ENCODE data around the gene MAGEB1.

MAGEB1 gene, protein sequence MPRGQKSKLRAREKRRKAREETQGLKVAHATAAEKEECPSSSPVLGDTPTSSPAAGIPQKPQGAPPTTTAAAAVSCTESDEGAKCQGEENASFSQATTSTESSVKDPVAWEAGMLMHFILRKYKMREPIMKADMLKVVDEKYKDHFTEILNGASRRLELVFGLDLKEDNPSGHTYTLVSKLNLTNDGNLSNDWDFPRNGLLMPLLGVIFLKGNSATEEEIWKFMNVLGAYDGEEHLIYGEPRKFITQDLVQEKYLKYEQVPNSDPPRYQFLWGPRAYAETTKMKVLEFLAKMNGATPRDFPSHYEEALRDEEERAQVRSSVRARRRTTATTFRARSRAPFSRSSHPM

DNA sequence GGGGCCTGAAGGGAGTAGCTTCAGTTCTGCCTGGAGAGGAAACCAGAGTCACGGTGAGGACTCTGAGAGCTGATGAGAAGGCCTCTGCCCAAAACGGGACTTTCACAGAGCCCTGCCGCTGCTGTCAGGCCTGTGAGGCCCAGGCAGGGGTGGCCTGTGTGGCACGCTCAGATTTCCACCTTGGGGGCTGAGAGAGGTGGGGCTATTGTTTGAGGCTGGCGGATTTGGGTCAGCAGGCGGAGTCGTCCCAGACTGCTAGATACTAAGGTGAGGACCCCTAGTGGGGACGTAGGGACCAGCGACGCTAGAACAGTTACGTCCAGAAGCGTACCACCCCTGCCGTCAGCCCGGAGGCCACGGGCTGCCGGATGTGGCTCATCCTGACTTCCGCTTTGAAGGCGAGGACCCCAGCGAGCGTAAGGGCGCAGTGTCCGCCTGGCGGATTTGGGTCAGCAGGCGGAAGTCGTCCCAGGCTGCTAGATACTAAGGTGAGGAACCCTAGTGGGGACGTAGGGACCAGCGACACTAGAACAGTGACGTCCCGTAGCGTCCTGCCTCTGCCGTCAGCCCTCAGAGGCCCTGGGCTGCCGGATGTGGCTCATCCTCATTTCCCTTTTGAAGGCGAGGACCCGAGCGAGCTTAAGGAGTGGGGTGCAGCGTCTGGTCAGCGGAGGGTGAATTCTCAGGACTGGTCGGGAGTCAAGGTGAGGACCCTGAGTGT is at the start of gene MAGEB1:
MAGEB1 (plus strand) TSS at position 378 of the 721 bp plus-strand sequence. CDS start 3,348 bp downstream, outside the sequence.
- no peak for DNase-seq

DNA sequence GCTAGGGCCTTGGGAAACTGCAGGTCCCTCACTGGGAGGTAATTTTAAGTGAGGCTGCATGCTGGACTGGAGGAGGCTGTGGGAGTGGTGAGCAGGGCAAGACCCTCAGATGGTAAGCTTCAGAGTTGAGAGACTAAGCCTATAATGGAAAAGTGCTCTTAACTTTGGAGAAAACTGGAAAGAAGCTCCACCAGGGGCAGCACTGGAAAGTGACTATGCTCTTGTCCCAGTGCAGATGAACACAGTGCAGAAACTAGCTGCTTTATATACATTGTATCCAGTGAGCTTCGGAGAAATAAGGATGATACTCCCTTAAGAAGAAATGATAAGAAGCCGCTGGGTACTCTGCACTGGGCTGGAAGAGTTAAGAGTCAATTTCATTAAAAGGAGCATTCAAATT is 34.8 kb upstream of the MAGEB1 start:
- no peak for DNase-seq

DNA sequence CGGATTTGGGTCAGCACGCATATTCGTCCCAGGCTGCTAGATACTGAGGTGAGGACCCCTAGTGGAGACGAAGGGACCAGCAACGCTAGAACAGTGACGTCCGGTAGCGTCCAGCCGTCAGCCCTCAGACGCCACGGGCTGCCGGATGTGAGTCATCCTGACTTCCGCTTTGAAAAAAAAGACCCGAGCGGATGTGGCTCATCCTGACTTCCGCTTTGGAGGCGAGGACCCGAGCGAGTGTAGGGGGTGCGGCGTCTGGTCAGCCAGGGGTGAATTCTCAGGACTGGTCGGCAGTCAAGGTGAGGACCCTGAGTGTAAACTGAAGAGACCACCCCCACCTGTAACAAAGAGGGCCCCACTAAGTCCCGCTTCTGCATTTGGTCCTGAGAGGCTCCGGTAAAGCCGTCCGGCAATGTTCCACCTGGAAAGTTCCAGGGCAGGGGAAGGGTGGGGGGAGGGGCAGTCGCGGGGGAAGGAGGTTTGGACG is 31.5 kb upstream of the MAGEB1 start, which contains the start of gene MAGEB2:
MAGEB2 (plus strand) TSS at position 207 of the 487 bp plus-strand sequence. CDS start 3,018 bp downstream, outside the sequence.
- DNase-seq = no peak

GRCh38 chrX:30217465-30217864 is 29.5 kb upstream of the MAGEB1 start:
- DNase-seq = no peak

DNA sequence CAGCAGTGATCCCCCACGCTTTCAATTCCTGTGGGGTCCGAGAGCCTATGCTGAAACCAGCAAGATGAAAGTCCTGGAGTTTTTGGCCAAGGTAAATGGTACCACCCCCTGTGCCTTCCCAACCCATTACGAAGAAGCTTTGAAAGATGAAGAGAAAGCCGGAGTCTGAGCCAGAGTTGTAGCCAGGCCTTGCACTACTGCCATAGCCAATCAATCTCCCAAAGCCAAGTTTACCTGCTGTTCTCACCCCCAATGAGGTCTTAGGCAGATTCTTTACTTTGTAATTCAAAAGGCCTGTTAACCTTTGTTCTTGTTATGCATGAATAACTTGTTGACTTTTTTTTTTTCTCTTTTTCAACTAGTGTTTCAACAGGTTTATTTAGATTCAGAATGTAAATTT is 27.6 kb upstream of the MAGEB1 start:
- DNase-seq = peak; percentile 14

DNA sequence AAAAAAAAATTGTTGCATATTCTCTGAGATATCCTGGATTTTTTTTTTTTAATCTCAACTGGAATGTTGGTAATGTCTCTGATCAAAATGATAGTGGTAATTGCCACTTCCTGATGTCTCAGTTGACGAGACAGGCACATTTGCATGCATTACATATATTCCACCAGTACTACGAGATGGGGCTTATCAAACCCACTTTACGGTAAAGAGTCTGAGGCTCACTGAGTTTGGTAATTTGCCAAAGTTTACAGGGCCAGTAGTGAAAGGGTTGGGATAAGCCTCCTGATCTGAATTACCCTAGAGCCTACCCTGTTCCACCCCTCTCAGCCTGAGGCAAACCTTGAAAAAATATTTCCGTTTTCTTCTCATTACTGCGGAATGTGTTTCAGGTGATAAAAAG is 26.3 kb upstream of the MAGEB1 start:
- DNase-seq = no peak

GRCh38 chrX:30224536-30224935 is 22.4 kb upstream of the MAGEB1 start:
- DNase-seq = no peak

GRCh38 chrX:30228526-30228925 is 18.4 kb upstream of the MAGEB1 start:
- DNase-seq = no peak

DNA sequence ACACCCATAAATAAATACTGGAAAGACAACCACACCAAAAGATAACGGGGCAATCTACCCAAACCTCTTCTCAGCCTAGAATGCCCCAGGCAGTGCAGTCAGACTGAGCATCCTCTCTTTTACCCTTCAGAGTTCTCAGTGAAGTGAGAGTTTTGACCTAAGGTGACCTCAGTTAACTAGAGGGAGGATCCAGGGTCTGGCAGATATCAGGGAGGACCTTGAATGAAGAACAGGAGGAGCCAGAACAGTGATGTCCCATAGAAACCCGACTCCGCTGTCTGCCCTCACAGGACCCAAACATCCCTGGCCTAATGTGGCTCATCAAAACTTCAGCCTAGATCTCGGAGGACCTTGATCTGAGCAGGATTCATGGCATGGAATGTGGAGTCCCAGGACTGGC is 16.6 kb upstream of the MAGEB1 start, which contains the start of gene MAGEB3:
MAGEB3 (plus strand) TSS at position 263 of the 400 bp plus-strand sequence. CDS start 5,268 bp downstream, outside the sequence.
- DNase-seq = no peak

- DNase-seq = no peak
Observed at GRCh38 chrX:30241724-30242415, 5.1 kb upstream of the MAGEB1 start, which contains the start of gene MAGEB4. Gene MAGEB4, plus strand, starts transcription at chrX:30242000. Its CDS starts 136 bp downstream, at chrX:30242136.

GRCh38 chrX:30248854-30249253 is 1.9 kb downstream of the MAGEB1 start:
- no peak for DNase-seq

GRCh38 chrX:30253257-30253656 is 6.3 kb downstream of the MAGEB1 start:
- no peak for DNase-seq

DNA sequence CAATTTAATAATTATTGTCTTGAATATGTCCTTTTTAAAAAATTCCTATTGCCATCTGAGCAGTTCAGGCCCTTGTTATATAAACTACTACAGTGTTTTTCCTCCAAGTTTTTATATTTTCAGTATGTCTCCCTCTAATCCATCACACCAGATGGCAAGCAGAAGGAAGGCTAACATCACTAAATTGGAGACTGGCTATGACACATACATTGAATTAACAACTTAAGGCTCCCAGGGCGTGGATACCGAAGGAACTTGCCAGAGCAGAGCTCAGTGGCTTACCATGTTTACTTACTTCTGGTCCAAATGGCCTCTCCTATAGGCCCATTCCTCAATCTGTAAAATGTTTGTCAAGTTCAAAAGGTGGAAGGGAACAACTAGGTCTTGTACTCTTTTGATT is 13.0 kb downstream of the MAGEB1 start:
- DNase-seq = no peak

- DNase-seq = no peak
Observed at GRCh38 chrX:30261012-30261411, 14.1 kb downstream of the MAGEB1 start.

GRCh38 chrX:30262763-30263162 is 15.8 kb downstream of the MAGEB1 start:
- no peak for DNase-seq

DNA sequence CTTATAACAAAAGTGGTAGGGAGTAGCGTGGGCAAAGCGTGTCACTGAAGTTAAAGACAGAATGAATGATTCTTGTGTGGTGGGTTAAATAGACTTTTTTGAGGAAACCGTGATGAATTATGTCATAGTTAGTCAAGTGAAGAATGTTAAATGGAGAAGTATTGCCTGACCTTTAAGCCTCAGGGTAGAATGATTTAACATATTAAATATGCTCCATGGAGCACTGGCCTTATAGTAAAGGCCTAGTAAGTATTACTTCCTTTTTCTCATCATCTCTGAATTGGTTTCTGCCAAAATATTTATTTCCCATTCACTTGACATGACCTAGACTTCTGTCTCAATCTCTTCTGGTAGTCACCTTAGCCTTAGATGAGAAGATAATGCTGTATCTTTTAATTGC is 23.7 kb downstream of the MAGEB1 start:
- DNase-seq = no peak

DNA sequence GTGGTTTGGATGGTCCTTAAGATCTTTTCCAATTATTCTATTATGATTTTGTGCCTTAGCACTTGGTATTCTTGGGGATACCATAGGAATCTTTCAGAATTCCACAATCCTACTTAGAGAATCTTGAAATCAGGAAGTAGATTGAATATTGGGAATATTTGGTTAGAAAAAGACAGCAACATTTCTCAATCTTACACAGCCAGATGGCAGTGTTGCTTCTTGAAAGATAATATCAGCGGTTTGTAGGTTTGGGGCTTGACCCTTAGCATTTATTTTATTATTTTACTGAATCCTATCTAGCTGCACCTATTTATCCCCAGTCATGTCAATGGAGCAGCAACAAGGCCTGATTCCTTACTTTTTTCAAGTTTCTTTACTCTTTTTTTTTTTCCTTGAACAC is 28.6 kb downstream of the MAGEB1 start:
- DNase-seq = peak; percentile 20

- DNase-seq = no peak
Observed at GRCh38 chrX:30278365-30278764, 31.4 kb downstream of the MAGEB1 start.

GRCh38 chrX:30280428-30280827 is 33.5 kb downstream of the MAGEB1 start:
- DNase-seq = no peak

DNA sequence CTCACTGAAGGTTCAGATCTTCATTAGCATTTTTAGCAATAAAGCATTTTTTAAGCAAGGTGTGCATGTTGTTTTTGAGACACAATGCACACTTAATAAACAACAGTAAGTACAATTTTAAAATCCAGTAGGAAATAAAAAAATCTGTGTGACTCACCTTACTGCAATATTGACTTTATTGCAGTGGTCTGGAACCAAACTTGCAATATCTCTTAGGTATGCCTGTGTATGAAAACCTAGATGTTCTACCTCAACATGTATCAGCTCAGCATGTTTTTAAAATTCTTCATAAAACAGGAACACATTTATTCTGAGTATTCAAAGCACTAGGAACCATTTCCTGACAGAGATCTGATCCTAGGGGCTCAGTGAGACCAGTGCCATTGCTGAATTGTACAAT is 35.6 kb downstream of the MAGEB1 start:
- DNase-seq = no peak

DNA sequence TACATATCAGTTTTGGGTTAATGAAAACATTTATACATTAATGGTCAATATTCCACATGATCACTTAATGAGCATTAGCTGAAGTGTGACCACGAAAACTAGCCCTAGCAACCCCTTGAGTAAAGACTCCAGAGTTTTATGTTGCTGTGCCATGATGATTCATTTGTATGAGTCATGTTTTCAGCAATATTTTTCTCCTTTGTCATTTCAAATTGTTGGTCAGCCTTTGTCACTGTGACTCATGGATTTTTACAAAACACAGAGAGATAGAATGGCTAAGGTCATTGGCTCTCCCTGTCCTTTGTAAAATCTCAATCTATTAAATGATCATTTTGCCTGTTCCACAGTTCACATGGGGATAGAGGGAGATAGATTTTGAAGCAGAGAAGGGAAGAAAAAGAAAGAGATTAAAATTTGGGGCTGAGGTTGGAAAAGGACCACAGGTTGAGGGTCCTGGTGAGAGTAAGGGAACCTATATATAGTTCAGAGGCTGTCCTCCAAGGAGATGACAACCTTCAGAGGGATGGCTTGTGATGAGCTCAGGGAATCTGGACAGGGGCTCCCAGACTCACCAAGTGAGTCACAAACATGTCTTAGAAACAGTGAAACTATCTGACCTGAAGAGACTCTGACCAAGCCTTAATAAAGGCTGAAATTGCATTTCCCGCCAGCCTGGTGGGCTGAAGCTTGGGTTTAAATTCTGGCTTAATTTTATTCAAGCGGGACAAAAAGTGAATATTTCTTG is 36.7 kb downstream of the MAGEB1 start:
- DNase-seq = no peak
